GM19238 (cell line): Measurements from ENCODE around the gene VTI1A.

Experiments used
- DNase-seq: peaks from one replicate; pipeline ENCODE4 v3.0.0; 2011; ENCODE audit warnings: low spot score; ENCODE audit not compliant: insufficient read length

VTI1A gene

GRCh38 chr10:112507046-112507445 is 60.0 kb downstream of the VTI1A start:
- no peak for DNase-seq

- no peak for DNase-seq
These were observed 61.0 kb downstream of the VTI1A start for GRCh38 chr10:112507988-112508387.

GRCh38 chr10:112509558-112510291 is 62.7 kb downstream of the VTI1A start:
- no peak for DNase-seq

GRCh38 chr10:112510384-112510783 is 63.4 kb downstream of the VTI1A start:
- DNase-seq = no peak

GRCh38 chr10:112512294-112512693 is 65.3 kb downstream of the VTI1A start:
- DNase-seq = no peak

GRCh38 chr10:112515126-112515525 is 68.1 kb downstream of the VTI1A start:
- DNase-seq = no peak

GRCh38 chr10:112515852-112516251 is 68.8 kb downstream of the VTI1A start:
- no peak for DNase-seq

GRCh38 chr10:112517451-112517862 is 70.4 kb downstream of the VTI1A start:
- DNase-seq = no peak

- DNase-seq = no peak
These were observed 72.2 kb downstream of the VTI1A start for GRCh38 chr10:112519133-112519761.

- DNase-seq = no peak
These were observed 73.9 kb downstream of the VTI1A start for GRCh38 chr10:112520914-112521313.

- no peak for DNase-seq
These were observed 77.6 kb downstream of the VTI1A start for GRCh38 chr10:112524641-112525040.

GRCh38 chr10:112525200-112525599 is 78.2 kb downstream of the VTI1A start:
- DNase-seq = no peak

GRCh38 chr10:112526139-112526538 is 79.1 kb downstream of the VTI1A start:
- DNase-seq = peak; percentile 5

GRCh38 chr10:112526906-112527305 is 79.9 kb downstream of the VTI1A start:
- no peak for DNase-seq

GRCh38 chr10:112528235-112528634 is 81.2 kb downstream of the VTI1A start:
- DNase-seq = no peak

GRCh38 chr10:112531421-112531820 is 84.4 kb downstream of the VTI1A start:
- no peak for DNase-seq

- peak; percentile 13 for DNase-seq
These were observed 85.2 kb downstream of the VTI1A start for GRCh38 chr10:112532189-112532588.

GRCh38 chr10:112532956-112533355 is 85.9 kb downstream of the VTI1A start:
- no peak for DNase-seq

- no peak for DNase-seq
These were observed 86.9 kb downstream of the VTI1A start for GRCh38 chr10:112533916-112534315.

- no peak for DNase-seq
These were observed 88.5 kb downstream of the VTI1A start for GRCh38 chr10:112535531-112535951.

GRCh38 chr10:112536663-112537062 is 89.6 kb downstream of the VTI1A start:
- DNase-seq = no peak

GRCh38 chr10:112538168-112538567 is 91.2 kb downstream of the VTI1A start:
- no peak for DNase-seq

GRCh38 chr10:112539340-112539739 is 92.3 kb downstream of the VTI1A start:
- DNase-seq = no peak
